HG03565 (cell line): ENCODE measurements around the gene VEZF1.

Source experiments
- ATAC-seq: cut with Tn5 transposase; IDR thresholded peaks from one replicate; pipeline ENCODE4 v1.9.1; 2021; ENCODE audit warnings: mild to moderate bottlenecking, moderate library complexity; ENCODE audit not compliant: unreplicated experiment

Gene VEZF1

DNA sequence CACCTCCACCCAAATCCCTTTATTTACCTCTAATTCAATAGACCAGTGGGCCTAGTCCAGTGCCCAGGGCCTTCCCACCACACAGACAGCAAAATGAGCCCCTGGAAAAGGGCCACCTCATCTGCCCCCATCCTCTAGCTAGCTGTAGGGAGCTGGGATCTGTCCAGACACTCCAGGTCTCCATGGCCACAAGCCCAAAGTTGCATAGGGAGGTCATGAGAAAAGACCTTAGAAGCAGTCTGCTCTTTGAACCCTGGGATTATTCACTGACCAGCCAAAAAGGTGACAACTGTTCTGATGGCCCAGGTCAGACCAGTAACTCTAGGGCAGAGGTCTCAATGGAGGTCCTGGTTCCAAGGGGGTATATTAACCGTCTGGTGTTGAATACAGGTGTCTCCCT lies 34.8 kb downstream of the VEZF1 start:
- no peak for ATAC-seq

DNA sequence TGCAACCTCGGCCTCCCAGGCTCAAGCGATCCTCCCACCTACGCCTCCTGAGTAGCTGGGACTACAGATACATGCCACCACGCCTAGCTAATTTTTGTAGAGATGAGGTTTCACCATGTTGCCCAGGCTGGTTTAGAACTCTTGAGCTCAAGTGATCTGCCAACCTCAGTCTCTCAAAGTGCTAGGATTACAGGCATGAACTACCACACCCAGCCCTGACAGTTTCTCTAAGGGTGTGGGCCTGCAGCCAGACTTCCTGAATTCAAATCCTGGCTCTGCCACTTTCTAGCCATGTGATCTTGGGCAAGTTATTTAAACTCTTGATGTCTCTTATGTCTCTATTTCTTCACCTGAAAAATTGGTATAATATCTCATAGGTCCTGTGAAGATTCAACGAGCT lies 38.4 kb downstream of the VEZF1 start:
- ATAC-seq, result no peak

DNA sequence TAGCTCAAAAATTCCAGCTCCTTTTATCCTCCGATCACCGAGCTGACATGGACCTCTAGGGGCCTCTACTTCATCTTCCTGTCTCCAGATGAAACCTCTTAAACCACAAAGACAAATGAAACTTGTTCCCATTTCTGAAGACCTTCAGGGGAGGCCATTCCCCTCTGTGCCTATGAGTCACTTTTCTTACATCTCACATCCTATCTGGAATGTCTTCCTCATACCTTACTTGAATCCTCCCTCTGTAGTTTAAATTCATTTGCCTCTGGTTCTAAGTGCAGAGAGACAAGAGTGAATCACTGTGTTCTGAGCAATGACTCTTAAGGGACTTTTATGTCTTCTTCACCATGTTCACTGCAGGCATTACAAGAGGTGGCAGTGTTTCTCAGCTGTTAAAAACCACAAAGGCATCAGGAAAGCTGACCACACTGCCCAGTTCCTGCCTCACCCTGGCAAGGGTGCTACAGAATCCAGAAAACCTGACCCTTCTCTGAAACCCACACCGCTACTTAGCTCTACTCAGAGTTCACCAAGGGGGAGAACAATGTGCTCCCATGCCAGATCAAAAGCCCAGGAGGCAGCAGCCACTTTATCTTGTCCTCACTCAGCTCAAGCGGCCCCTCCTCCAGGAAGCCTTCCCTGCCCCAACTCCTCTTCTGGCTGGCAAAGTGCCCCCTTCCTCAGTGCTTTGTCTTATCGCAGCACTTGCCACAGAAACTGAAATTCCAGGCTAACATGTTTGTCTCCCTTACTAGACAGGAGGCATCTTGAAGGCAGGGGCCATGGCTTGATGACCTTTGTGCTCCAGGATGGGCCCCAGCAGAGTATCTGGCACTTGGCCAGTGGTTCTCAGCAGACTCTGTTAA lies 39.3 kb downstream of the VEZF1 start:
- no peak for ATAC-seq

- ATAC-seq, result no peak
Measured at GRCh38 chr17:57948169-57948554, 39.9 kb downstream of the VEZF1 start.

DNA sequence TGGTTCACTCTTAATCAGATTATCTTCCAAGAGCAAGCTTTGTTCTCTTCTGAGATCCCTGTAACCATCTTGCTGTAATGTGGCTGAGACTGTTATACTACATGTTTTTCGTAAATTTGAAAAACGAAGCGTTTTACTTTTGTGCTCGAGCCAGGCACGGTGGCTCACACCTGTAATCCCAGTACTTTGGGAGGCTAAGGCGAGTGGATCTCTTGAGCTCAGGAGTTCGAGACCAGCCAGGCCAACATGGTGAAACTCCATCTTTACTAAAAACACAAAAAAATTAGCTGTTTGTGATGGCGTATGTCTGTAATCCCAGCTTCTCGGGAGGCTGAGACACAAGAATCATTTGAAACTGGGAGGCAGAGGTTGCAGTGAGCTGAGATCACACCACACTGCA lies 40.7 kb downstream of the VEZF1 start:
- ATAC-seq, result no peak

DNA sequence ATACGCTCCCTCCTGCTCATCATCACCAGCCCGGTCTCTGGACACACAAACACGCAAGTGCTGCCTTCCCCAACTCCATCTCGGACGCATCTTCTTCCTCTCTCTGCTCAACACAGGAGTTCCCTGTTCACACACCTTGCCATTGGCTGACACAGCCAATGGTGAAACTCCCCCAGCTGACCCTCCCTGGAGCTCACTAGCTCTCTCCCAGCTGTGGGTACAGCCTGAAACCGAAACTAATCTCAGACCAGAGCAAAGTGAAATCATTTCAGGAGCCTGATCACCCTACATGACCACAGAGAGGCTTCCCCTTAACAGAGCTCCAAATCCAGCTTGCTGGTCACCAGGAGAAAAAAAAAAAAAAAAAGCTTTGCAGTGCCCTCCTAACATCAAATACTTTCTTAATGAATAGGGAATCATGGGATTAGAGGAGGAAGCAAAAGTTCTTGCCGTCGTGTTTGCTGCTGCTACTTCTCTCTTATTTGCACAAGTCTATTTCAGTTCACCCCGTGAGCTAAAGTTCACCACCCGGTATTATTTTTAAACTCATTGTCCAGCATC lies 41.2 kb downstream of the VEZF1 start:
- peak; percentile 80 for ATAC-seq

DNA sequence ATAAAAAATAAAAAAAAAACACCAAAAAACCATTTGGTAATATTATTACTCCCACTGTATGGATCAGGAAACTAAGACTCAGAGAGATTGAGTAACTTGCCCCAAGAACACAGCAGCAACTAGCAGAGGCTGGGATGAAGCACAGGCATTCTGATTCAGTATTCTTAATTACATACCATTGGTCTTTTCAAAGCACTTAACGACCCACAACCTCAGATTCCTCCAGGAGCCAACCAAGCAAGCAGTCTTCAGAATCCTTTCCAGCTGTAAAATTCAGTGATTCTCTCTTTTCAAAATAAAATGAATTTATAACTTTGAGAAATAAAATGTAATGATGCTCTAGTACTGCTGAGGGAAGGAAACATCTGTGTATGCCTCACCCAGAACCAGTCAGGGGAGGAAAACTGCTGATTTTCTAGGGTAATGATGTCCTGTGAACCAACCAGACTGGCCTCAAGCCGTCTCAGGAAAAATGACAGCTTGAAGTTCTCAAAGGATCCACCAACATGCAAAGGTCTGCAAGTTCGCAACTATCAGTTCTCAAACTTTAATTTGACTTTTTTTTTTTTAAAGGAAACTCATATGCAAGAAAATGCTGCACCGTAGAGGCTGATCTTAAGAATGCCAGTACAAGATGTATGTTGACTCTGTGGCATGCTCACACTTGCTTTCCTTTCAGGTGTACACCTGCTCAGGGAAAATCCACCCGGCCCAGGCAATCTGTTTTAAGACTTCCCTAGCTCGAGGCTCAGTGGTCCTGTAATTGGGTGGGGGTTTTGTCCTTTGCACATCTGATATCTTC lies 41.9 kb downstream of the VEZF1 start:
- ATAC-seq, result no peak

DNA sequence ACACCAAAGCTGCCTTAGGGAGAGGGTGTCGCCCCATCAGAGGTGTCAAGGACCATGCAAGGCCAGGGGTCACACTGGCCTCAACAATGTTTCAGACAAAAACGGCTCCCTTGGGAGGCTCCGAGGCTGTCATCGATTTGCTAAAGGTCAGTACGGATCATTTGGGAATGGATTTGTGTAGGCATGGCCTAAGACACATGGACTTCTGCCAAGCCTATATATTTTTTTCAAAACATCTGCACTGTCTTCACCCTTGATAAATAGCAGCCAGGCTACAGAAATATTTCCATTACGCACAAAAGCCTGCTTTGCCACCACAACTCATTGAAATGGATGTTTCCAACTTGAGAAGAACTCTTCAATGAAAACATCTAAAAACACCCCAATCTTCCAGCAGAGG lies 43.1 kb downstream of the VEZF1 start:
- ATAC-seq, result no peak

DNA sequence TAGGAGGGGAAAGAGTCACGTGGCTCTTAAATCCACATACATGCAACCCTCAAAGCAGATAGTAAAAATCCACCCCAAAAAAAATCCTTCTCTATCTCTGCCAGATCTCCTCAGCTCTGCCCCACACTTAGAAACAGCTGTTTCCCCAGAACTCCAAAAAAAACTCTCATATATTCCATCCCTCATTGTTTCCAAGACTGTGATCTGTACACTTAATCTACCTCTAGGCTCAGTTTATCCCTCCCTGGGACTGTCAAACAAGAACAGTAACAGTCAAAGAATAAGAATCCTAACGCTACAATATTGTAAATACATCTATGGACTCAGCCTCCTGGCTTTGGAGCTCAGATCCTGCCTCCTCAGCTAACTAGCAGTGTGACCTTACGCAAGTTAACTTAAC lies 44.4 kb downstream of the VEZF1 start:
- no peak for ATAC-seq

- no peak for ATAC-seq
Measured at GRCh38 chr17:57943140-57943539, 44.9 kb downstream of the VEZF1 start.

- ATAC-seq, result no peak
Measured at GRCh38 chr17:57941384-57942370, 46.4 kb downstream of the VEZF1 start.

DNA sequence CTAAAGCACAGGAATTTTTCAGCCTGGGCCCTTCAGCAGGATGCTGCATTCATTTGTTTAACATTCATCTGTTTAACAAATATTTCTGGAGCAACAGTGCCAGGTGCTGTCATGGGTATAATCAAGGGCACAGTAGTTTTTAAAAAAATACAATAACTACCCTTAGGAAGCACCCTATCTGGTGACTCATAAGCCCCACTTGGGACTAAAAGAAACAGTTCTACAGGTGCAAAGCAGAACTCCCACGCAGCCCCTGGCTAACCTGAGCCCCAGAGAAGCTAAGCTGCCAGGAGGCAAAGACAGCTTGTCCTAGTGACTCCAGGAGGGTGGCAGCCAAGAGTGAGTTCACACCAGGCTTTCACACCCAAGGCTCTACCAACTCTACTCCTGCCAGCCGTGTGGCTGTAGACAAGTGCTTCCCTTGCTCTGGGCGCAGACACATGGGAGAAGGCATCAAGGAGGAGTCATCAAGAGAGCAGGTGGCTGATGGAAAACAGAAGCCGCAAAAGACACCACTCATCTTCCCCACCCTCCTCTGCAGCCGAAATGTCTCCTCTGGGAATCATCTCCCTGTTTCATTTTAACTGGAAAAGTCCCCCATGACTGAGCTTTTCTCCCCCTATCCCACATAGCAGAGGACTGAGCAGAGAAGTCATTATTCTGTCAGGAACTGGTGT lies 47.3 kb downstream of the VEZF1 start:
- ATAC-seq, result no peak

DNA sequence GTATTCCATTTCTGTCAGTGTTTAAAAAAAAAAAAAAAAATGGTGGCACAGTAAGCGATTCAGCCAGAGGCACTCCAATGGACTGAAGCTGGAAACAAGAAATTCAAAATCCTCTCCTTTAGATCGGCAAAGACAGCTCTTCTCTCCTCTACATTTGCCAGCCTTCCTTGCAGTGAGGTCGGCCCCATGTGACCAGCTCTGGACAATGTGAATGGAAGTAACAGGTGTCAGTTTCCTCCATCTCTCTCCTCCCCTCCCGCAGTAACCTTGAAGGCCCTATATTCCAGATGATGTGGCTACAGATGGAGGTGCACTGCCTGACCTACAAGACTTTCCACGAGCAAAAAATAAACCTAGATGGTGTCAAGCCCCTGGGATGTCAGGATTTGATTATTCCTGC lies 47.8 kb downstream of the VEZF1 start:
- ATAC-seq, result no peak

- peak; percentile 47 for ATAC-seq
Measured at GRCh38 chr17:57939797-57940196, 48.3 kb downstream of the VEZF1 start.

DNA sequence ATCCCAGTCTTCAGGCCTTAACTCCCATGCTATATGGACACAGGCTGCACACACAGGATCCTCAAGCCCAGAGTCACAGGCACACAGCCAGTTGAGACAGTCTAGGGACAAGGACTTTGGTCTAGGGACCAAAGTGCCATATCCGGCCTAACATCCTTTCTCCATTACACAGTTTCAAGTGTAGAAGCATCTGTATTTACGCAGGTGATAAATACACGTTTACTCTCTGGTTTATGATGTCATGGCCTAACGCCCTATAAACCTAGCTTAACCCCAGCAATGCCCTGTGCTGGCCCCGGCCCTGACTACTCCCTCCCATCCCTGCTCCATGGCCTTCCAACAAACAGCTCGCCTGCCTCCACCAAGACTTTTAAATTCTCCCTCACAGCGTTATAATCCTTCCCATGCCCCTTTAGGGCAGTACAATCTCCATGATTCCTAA lies 50.0 kb downstream of the VEZF1 start:
- ATAC-seq, result no peak

GRCh38 chr17:57937492-57937891 lies 50.6 kb downstream of the VEZF1 start:
- ATAC-seq, result no peak

DNA sequence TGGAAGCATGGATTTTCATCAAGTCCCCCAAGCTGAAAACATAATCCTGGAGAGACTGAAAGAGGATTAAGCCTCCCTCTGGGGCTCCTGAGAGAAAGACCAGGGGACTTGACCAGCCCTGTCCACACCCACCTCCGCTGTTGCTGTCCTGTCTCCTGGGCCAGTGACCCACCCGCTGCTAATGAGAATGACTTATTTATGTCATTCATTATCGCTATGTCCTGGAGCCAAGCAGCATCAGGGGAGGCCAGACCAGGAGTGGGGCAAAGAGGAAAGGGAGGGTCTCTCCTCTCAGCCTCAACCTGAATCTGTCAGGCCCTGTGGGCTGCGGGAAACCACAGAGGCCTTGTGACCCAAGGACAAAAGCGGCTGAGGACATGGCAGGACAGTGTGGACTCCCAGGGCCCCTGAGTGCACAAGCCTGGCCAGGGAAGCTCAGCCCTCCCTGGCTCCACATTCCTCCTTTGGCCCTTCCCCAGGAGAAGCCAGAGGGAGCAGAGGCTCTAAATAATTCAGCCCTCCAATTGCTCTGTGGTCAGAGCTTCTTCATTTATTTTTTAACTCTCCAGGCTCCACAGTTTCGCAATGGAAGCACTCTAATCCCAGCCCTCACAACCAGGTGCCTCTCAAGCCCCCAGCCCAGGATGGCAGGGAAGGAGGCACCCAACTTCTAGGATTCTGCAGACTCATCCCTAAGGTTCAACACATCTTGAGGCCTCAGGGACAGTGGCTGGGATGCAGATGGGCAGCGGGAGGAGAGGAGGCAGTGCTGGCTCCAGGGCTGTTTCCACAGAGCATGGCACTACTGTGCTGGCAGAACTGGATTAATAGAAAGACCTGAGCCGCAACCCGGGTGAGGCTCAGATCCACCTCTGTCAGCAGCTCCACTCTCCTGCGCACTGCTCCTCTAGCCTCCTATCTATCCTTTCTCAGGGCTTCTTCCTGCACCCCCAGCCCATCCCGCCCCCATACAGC lies 51.9 kb downstream of the VEZF1 start:
- no peak for ATAC-seq

- ATAC-seq, result no peak
Measured at GRCh38 chr17:57931488-57932137, 56.4 kb downstream of the VEZF1 start.
